GM12872 (cell line): ENCODE measurements around the gene PFDN2.

Experiments used
- CTCF ChIP-seq: IDR thresholded peaks from 3 replicates; pipeline ENCODE4 v1.5.1; 2011; ENCODE audit warnings: low read depth, mild to moderate bottlenecking, low read length, moderate library complexity; ENCODE audit not compliant: insufficient read depth

The PFDN2 gene

GRCh38 chr1:161133220-161133740 lies 15.4 kb upstream of the PFDN2 start:
- no peak for TF ChIP-seq CTCF

- peak; percentile 17; the same call in 1 of the 3 replicates for TF ChIP-seq CTCF
Observed at GRCh38 chr1:161132410-161133219, 14.8 kb upstream of the PFDN2 start, which contains the start of gene DEDD. DEDD (minus strand) TSS chr1:161132667; CDS start chr1:161124462, 8,205 bp downstream.

- TF ChIP-seq CTCF: no peak
Observed at GRCh38 chr1:161131523-161132409, 13.9 kb upstream of the PFDN2 start.

- no peak for TF ChIP-seq CTCF
Observed at GRCh38 chr1:161130266-161130665, 12.4 kb upstream of the PFDN2 start.

- TF ChIP-seq CTCF: no peak
Observed at GRCh38 chr1:161128591-161129420, 11.0 kb upstream of the PFDN2 start.

- TF ChIP-seq CTCF: no peak
Observed at GRCh38 chr1:161127649-161128048, 9.8 kb upstream of the PFDN2 start.

- TF ChIP-seq CTCF: no peak
Observed at GRCh38 chr1:161122967-161123366, 5.1 kb upstream of the PFDN2 start.
